Stimulated activated CD8-positive, alpha-beta memory T cell treated with anti-CD3 and anti-CD28 coated beads, Interleukin-4, amount 100 ng/mL, for 24 hours (primary cell): ENCODE measurements around the gene KIF25.
"Not testable (repeated sequence)": the region's sequence is repeated elsewhere in the genome, so short reads cannot be mapped to it uniquely, and the experiment has no call there.

Experiments
- DNase-seq: peaks from one replicate; pipeline ENCODE4 v3.0.0-alpha.2; 2020; ENCODE audit warnings: low read depth

The KIF25 gene

DNA sequence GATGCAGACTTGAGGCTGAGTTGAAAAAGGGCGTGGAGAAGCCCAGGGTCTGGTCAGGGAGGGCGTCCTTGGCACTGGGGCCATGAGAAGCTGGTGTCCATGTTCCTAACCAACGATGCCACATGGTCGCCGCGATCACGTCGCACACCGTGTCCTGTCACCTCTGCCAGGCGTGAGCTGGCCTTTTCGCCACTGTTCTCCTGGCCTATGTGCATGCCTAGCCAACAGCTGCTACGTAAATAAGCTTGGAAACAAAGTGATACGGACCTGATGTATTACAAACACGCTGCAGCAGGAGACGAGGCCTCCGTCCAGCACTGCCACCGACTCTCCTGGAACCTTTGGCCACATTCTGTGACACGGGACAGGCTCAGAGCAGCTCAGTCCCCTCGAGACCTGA, 22.0 kb upstream of the KIF25 start:
- DNase-seq = no peak

DNA sequence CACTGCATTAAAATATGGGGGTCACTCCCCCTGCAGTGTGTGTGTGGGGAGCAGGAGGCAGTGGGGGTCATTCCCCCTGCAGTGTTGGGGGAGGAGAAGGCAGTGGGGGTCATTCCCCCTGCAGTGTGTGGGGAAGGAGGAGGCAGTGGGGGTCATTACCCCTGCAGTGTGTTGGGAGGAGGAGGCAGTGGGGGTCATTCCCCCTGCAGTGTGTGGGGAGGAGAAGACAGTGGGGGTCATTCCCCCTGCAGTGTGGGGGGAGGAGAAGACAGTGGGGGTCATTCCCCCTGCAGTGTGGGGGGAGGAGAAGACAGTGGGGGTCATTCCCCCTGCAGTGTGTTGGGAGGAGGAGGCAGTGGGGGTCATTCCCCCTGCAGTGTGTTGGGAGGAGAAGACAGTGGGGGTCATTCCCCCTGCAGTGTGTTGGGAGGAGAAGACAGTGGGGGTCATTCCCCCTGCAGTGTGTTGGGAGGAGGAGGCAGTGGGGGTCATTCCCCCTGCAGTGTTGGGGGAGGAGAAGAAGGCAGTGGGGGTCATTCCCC, 21.3 kb upstream of the KIF25 start:
- not testable (repeated sequence) for DNase-seq

DNA sequence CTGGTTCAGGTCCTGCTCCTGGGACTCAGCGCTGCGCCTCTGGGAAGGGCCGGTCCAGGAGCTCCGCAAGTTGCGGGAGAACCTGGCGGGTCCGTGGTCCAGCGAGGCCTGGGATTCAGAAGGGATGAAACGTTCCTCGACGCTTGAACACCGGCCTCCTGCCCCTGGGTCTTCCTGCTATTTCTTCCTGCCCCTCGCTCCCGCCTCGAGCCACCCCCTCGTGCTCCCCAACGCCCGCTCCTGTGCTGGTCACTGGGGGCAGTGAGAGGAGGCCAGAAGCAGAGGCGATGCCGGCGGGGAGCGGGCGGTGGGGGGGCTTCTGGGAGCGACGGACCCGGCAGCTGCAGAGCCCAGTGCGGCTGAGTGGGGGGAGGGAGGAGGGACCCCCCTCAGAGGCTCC, 20.8 kb upstream of the KIF25 start:
- no peak for DNase-seq

DNA sequence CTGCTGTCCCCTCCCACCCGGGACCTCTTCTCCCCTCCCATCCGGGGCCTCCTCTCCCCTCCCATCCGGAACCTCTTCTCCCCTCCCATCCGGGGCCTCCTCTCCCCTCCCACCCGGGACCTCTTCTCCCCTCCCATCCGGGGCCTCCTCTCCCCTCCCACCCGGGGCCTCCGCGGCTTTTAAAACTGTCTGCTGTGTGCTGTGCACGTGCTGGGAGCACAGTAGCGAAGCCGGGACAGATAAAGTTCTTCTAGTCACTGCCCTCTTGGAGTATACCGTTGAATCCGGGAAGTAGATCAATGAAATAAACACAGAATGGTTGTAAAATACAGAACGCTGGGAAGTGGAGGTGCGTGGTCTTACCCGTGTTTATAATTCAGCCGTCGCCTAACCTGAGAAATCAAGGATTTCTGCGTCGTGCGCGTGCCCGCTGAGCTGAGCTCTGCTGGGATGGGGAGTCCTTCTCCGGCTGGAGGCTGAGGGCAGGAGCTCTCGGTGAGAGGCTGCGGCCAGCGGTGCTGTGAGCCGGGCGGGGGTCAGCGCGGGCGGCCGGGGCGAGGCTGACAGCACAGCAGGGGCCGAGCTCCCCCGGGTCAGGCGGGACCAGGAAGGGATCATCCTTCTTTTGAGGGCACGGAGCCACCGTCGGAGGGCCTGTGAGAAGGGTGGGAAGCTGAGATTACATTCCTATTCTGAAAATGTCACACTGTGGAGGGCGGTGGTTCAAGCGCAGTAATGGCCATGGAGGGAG, 19.6 kb upstream of the KIF25 start:
- no peak for DNase-seq

DNA sequence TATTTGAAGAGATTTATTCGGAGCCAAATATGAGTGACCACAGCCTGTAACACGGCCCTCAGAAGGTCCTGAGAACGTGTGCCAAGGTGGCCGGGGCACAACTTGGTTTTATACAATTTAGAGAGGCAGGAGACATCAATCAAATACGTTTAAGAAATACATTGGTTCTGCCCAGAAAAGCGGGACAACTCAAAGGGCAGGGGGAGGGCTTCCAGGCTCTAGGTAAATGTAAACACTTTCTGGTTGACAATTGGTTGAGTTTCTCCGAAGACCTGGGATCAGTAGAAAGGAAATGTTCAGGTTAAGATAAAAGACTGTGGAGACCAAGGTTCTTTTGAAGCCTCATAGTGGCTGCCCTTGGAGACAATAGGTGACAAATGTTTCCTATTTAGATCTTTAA, 18.9 kb upstream of the KIF25 start:
- no peak for DNase-seq

DNA sequence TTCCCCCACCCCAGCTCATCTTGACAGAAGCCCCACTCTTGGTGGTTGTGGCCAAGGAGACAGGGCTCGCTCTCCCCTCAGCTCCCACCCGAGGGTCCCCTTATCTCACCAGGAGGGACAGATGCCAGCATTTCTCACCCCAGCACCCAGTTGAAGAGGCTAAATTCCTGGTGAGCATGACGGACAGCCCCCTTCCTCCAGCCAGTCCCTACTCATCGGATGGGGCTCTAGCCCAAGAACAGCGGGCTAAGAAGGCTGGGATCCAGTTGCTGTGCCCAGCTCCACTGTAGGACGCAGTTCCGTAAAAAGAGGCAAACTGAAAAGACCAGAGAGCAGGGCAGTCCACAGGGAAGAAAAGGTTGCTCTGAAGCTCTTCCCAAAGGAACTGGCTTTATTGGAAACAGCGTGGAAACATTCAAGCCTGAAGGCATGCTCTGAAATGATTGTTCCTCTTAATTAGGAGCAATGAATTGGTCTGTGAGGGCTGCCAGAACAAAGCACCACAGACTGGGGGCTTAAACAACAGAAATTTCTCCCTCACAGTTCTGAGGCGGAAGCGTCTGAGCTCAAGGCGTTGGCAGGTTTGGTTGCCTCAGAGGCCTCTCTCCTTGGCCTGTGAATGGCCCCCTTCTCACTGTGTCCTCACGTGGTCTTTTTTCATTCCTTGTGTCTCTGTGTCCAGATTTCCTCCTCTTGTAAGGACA, 17.9 kb upstream of the KIF25 start:
- no peak for DNase-seq

DNA sequence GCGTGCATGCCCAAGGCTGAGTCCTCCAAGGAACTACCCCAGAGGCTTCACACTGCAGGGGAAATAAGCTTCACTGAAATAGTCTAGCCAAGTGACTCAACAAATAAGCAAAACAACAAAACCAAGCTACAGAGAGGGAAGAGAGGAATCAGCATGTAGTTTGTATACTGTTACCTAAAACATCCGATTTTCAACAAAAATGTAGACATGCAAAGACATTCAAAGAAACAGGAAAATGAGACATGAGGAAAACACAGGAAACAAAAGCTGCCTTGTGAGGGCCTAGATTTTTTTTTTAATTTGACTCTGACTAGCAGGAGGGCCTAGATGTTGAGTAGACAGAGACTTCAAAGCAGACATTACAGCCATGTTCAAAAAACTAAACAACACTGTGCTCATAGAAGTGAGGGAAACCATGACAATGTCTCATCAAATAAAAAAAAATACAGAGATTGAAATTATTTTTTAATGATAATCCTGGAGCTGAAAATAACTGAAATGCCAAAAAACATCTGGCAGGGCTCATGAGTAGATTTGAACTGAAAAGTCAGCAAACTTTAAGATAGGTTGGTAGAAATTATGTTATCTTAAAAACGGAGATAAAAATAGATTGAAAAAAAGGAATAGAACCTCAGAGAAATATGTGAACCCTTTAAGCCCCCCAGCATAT, 16.4 kb upstream of the KIF25 start:
- DNase-seq = no peak

DNA sequence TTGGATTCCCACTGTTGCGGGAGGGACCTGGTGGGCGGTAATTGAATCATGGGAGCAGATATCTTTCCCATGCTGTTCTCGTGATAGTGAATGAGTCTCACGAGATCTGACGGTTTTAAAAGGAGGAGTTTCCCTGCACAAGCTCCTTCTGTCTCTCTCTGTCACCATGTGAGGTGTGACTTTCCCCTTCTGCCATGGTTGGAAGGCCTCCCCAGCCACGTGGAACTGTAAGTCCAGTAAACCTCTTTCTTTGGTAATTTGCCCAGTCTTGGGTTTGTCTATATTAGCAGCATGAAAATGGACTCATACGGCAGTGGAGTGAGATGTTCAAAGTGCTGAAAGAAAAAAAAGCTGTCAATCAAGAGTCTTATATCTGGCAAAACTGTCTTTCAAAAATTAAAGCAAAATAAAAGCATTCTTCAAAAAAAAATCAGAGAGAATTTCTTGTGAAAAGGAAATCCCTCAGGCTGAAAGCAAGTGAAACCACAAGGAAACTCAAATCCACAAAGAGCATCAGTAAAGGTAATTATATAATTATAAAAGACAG, 15.5 kb upstream of the KIF25 start:
- DNase-seq = no peak

DNA sequence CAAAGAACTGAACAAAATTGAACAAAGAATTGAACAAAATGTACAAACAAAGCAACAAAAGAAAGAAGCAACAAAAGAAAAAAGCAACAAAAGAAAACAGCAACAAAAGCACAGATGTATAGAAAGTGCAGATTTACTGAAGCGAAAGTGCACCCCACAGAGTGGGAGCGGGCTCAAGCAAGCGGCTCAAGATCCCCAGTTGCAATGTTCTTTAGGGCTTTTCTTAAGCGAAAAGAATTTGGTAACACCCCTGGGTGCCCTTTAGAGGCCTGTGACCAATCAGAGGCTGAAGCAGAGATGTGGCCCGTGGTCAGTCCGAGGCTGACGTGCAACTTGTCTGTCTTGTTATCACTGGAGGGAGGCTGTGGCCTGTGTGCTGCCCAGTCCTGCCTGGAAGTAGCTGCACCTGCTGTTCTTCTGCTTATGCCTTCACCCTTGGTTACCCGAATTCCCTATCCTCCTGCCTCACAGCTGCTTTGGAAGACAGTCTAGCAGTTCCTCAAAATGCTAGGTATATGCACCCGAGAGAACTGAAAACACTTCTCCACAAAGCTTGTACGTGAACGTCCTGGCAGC, 13.2 kb upstream of the KIF25 start:
- DNase-seq = no peak

DNA sequence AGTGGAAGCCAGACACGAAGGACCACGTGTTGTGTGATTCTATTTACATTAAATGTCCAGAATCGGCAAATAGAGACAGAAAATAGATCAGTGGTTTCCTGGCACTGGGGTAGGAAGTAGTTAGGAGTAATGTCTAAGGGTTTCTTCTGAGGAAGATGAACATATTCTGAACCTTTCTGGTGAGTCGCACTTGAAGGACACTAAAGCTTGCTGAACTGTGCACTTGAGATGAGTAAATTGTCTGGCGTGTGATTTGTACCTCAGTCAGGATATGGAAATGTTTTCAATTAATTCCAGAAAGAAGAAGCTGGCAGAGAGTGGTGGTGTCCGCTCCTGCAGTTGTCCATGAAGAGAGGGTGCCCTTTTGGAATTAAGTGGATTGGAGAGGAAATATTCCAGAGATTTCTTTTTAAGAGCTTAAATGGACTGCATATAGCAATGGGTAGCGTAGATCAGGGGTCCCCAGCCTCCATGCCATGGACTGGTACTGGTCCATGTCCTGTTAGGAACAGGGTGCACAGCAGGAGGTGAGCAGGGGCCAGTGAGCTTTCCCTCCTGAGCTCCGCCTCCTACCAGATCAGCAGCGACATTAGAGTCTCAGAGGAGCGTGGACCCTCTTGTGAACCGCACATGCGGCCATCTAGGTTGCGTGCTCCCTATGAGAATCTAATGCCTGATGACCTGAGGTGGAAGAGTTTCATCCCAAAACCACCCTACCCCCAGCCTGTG, 12.4 kb upstream of the KIF25 start:
- no peak for DNase-seq

DNA sequence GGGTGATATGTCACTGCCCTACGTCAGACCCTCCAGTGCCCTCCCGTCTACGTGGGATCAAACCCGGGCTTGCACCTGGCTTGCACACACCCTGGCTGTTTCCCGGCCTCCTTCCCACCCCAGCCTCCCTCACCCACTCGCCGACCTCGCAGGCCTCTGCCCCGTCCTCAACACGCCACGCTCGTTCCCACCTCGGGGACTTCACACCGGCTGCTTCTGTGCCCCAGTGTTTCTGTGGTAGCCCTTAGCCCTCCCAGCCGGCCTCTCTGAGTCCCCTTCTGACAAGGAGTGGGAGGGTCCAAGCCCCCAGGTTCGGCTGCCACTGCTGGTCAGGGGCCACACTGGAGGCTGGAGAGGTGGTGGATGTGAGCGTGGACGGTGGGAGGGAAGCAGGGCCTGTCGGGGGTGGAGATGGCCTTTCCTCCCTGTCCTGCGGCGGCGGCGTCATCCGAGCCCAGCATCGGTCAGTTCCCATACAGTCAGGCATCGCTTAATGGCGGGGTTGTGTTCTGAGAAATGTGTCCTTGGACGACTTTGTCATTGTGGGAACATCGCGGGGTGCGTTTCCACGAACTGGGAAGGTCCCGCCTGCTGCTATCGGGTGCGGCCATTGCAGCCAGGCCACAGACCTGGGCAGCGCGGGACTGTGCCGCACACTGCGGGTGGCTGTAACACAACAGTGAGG, 11.4 kb upstream of the KIF25 start:
- no peak for DNase-seq

DNA sequence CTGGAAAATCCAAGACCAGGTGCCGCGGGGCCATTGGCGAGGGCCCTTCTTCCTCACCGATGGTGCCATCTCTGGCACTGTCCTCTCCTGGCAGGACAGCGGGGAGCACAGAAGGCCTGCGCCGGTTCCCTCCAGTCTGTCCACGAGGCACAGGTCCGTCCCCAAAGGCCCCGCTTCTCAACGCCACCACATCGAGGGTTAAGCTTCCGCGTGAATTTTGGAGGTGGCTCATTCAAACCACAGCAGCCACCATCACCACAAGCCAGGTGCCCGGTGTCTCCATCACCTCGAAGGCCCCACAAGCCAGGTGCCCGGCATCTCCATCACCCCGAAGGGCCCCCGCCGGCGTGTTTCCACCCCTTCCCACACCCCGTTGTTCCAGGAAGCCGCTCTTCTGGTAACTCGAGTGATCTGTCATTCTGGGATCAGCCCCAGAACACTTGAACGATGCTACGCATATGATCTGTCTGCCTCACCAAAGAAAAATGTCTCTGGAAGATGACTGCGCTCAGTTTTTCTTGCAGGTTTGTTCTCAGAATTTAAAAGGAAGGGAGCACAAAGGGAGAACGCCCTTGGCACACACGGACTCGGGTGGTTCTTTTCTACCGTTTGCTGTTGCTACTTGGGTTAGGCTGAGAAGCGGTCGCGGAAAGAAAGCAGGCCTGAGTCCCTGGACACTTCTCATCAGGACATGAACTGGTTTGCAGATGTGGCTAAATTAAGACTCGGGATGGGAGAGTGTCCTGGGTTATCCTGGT, 9.9 kb upstream of the KIF25 start:
- no peak for DNase-seq

DNA sequence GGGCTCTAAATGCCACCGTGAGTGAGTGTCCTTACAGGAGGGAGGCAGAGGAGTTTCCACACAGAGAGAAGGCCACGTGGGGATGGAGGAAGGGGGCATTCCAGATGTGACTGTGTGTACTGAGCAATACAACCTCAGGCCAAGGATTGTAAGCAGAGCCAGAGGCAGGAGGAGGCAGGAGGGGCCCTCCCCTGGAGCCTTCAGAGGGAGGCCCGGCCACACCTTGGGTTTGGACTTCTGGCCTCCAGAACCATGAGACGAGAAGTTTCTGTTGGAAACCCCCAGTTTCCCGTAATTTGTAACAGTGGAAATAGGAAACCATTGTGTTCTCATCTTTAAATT, 9.3 kb upstream of the KIF25 start:
- no peak for DNase-seq

DNA sequence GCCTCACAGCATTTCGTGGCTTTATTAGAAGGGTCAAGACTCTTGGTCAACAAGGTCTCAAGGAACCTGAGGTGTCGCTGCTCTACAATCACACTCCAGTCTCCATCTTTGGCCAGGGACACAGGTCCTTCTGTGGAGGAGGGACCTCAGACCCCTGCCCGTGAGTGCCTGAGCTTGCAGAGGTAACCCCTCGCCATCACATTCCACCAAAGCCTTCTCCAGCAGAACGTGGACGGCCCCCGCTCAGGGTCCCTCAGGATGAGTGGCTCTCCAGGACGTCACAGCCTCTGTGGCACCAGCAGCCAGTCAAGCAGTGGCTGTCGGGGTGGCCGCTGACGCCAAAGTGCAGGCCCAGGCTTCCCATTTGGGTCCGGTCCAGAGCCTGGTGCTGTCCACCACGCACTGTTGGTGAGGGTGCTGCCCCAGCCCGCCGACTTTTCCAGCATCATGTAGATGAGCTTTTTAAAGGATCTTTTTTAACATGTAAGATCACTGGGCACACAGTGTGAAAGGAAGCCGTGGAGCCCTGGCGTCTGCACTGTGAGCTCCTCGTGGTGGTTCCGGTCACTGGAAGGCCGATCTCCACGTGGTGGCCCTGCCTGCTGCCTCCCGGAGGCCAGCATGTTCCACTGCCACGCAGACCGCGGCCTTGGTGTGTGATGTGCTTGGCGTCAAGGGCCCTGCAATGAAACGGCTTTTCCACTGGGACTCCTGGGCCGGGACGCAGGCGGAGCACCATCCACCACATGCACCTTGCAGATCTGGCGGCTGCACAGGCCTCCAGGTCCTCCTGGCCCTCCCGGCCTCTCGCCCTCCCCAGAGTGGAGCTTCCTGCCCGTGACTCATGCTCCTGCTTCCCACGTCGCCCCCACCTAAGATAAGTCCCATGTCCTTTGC, 8.3 kb upstream of the KIF25 start:
- no peak for DNase-seq

DNA sequence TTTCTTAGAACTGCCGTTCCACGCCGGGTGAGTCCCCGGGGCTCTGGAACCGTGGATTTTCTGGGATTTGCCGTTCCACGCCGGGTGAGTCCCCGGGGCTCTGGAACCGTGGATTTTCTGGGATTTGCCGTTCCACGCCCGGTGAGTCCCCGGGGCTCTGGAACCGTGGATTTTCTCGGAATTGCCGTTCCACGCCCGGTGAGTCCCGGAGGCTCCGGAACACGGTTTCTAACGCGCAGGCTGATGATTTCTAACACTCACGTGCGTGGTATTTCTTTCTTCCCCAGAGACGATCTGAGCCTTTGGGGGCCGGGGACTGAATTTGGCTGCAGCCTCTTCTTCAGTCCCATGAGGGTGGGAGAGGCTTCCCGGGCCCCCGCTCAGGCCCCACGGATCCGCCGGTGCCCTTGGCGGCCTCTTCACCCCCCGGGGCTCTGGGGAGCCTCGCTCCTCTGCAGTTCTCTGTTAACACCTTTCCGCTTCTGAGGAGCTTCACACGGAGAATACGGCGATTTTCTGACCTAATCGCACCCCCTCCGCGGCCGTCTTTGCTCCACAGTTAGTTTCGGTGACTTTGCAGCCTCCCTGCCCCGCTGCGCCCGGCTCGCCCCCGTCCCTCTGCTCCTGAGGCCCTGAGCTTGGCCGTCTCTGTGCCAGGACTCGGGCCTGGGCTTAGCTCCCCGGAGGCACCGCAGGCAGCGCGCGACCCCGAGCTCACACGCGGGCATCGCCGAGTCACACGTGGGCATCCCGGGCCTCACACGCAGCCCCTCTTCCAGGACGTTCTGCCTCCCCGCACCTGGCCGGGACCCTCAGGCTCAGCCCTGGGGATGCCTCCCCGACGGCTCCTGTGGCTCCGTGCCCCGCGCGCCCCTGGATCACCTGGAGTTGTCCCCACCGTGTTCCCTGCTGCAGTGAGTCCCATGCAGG, 7.2 kb upstream of the KIF25 start:
- no peak for DNase-seq

DNA sequence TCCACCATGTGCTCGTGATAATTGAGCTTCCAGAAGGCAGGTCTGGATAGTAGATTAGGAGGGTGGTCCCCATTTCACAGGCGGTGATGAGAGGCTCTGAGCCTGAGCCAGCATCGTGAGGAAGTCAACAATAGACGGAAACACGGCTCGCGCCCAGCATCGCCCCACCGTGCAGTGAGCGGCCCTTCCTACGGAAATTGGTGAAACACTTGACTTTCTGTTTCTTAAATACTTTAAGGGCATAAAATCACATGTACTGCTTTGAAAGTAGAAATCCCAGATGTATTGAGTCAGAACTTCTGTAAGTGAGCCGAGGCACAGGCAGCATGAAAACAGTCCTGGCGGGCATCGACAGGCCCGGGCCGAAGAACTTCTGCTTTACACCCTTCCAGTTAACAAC, 4.3 kb upstream of the KIF25 start:
- DNase-seq = no peak

DNA sequence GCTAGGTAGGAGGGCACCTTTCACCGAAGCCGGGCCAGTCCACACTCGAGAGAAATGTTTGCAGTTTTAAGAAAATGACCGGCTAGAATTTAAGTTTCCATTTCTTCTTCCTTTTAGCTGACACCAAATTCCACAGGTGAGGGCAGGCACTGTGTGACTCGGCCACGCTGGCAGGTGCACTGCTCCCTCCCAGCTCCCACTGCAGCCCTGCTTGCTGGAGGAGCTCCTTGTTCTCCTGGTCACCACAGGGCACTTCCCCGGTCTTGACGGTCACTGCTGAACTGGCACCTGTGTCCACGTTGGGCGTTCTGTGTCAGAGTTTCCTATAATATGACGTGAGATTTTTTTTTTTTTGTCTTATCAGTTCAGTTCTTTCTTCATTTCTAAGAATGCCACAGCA, 3.6 kb upstream of the KIF25 start:
- DNase-seq = no peak

DNA sequence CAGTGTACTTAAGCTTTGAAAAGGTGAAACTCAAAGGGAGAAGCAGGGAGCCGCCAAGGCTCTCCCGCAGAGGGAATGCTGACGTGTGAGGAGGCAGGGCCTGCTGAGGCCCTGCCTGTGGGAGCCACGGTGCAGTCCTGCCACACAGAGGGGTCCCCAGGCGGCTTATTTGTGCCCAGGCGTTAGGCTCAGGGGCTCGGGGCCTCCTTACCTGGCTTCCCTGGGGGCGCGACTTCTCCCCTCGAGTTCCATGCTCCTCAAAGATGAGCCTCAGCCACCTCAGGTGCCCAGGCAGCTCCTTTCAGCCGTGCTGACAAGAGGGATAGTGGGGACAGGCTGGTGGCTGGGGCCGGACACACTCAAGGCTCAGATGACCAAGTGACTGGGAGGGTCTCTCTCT, 2.2 kb upstream of the KIF25 start:
- DNase-seq = no peak
